HG02763 (cell line): Measurements from ENCODE around the gene USP17L12.
"Not testable (repeated sequence)": the region's sequence is repeated elsewhere in the genome, so short reads cannot be mapped to it uniquely, and the experiment has no call there.

Source experiments
- ATAC-seq: cut with Tn5 transposase; IDR thresholded peaks from one replicate; pipeline ENCODE4 v1.9.1; 2021; ENCODE audit warnings: mild to moderate bottlenecking, moderate library complexity; ENCODE audit not compliant: unreplicated experiment

Gene USP17L12

GRCh38 chr4:9219852-9220251, at the start of gene USP17L12:
USP17L12 (plus strand) TSS chr4:9220152; CDS start chr4:9220152, 0 bp downstream.
- ATAC-seq = not testable (repeated sequence)

DNA sequence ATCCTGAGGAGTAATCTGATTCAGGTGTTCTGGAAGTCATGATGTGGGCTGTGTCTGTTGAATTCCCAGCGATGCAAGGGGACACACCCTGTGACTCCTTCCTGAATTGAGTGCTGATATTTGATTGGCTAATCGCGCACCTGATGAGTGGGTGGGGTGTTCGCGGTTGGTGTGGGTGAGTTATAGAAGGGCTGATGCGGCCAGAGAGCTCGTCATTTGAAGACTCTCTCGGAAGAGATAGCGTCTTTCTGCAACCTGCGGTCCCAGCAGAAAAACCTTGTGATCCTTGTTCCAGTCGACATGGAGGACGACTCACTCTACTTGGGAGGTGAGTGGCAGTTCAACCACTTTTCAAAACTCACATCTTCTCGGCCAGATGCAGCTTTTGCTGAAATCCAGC, 9.6 kb upstream of the USP17L12 start, which contains the start of gene USP17L10:
Gene USP17L10 (plus strand): TSS at position 301 of the 400 bp plus-strand sequence. CDS start 0 bp downstream, at position 301.
- ATAC-seq = not testable (repeated sequence)

DNA sequence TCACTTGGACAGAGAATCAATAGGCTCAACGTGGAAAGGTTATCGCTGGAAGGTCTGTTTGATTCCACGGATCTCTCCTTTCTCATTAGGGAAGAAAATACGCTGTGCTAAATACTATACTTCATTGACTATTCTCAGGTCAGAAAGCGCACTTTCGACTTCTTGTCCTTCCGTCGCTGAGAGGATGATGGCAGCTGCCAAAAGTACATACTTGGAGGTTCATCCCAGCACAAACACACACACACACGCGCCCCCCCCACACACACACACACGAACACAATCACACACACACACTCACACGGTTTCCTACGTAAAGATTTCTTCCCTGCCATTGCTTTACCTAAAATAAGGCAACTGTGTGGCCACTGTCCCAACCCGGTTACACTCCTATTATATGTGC, 5.3 kb upstream of the USP17L12 start:
- not testable (repeated sequence) for ATAC-seq

- ATAC-seq = not testable (repeated sequence)
These were observed 4.8 kb upstream of the USP17L12 start, which contains the start of gene USP17L11 for GRCh38 chr4:9215105-9215504. USP17L11 (plus strand) TSS chr4:9215405; CDS start chr4:9215405, 0 bp downstream.

DNA sequence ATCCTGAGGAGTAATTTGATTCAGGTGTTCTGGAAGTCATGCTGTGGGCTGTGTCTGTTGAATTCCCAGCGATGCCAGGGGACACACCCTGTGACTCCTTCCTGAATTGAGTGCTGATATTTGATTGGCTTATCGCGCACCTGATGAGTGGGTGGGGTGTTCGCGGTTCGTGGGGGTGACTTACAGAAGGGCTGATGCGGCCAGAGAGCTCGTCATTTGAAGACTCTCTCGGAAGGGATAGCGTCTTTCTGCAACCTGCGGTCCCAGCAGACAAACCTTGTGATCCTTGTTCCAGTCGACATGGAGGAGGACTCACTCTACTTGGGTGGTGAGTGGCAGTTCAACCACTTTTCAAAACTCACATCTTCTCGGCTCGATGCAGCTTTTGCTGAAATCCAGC, 4.6 kb downstream of the USP17L12 start, which contains the start of gene USP17L13:
Gene USP17L13 (plus strand): TSS at position 301 of the 400 bp plus-strand sequence. CDS start 0 bp downstream, at position 301.
- not testable (repeated sequence) for ATAC-seq

DNA sequence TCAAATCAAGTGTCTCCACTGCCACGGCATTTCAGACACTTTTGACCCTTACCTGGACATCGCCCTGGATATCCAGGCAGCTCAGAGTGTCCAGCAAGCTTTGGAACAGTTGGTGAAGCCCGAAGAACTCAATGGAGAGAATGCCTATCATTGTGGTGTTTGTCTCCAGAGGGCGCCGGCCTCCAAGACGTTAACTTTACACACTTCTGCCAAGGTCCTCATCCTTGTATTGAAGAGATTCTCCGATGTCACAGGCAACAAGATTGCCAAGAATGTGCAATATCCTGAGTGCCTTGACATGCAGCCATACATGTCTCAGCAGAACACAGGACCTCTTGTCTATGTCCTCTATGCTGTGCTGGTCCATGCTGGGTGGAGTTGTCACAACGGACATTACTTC, 10.3 kb downstream of the USP17L12 start:
- ATAC-seq = not testable (repeated sequence)

GRCh38 chr4:9234085-9234484, 14.1 kb downstream of the USP17L12 start, which contains the start of gene USP17L15:
USP17L15 (plus strand) TSS chr4:9234385; CDS start chr4:9234385, 0 bp downstream.
- ATAC-seq = not testable (repeated sequence)

DNA sequence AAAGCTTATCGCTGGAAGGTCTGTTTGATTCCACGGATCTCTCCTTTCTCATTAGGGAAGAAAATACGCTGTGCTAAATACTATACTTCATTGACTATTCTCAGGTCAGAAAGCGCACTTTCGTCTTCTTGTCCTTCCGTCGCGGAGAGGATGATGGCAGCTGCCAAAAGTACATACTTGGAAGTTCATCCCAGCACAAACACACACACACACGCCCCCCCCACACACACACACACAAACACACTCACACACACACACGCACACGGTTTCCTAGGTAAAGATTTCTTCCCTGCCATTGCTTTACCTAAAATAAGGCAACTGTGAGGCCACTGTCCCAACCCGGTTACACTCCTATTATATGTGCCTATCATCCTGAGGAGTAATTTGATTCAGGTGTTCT, 18.5 kb downstream of the USP17L12 start:
- not testable (repeated sequence) for ATAC-seq

GRCh38 chr4:9243579-9243978, 23.6 kb downstream of the USP17L12 start, which contains the start of gene USP17L17:
USP17L17 (plus strand) TSS chr4:9243879; CDS start chr4:9243879, 0 bp downstream.
- not testable (repeated sequence) for ATAC-seq

- not testable (repeated sequence) for ATAC-seq
These were observed 28.2 kb downstream of the USP17L12 start, which contains the start of gene USP17L18 for GRCh38 chr4:9247953-9248680. USP17L18 (plus strand) TSS chr4:9248630; CDS start chr4:9248630, 0 bp downstream.

DNA sequence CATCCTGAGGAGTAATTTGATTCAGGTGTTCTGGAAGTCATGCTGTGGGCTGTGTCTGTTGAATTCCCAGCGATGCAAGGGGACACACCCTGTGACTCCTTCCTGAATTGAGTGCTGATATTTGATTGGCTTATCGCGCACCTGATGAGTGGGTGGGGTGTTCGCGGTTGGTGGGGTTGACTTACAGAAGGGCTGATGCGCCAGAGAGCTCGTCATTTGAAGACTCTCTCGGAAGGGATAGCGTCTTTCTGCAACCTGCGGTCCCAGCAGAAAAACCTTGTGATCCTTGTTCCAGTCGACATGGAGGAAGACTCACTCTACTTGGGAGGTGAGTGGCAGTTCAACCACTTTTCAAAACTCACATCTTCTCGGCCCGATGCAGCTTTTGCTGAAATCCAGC, 33.1 kb downstream of the USP17L12 start, which contains the start of gene USP17L19:
Gene USP17L19 (plus strand): TSS at position 301 of the 400 bp plus-strand sequence. CDS start 0 bp downstream, at position 301.
- not testable (repeated sequence) for ATAC-seq

- ATAC-seq = not testable (repeated sequence)
These were observed 37.9 kb downstream of the USP17L12 start, which contains the start of gene USP17L20 for GRCh38 chr4:9257824-9258223. USP17L20 (plus strand) TSS chr4:9258124; CDS start chr4:9258124, 0 bp downstream.

DNA sequence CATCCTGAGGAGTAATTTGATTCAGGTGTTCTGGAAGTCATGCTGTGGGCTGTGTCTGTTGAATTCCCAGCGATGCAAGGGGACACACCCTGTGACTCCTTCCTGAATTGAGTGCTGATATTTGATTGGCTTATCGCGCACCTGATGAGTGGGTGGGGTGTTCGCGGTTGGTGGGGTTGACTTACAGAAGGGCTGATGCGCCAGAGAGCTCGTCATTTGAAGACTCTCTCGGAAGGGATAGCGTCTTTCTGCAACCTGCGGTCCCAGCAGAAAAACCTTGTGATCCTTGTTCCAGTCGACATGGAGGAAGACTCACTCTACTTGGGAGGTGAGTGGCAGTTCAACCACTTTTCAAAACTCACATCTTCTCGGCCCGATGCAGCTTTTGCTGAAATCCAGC, 42.6 kb downstream of the USP17L12 start, which contains the start of gene USP17L21:
Gene USP17L21 (plus strand): TSS at position 301 of the 400 bp plus-strand sequence. CDS start 0 bp downstream, at position 301.
- ATAC-seq = not testable (repeated sequence)

DNA sequence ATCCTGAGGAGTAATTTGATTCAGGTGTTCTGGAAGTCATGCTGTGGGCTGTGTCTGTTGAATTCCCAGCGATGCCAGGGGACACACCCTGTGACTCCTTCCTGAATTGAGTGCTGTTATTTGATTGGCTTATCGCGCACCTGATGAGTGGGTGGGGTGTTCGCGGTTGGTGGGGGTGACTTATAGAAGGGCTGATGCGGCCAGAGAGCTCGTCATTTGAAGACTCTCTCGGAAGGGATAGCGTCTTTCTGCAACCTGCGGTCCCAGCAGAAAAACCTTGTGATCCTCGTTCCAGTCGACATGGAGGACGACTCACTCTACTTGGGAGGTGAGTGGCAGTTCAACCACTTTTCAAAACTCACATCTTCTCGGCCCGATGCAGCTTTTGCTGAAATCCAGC, 47.4 kb downstream of the USP17L12 start, which contains the start of gene USP17L22:
Gene USP17L22 (plus strand): TSS at position 301 of the 400 bp plus-strand sequence. CDS start 0 bp downstream, at position 301.
- not testable (repeated sequence) for ATAC-seq
